HepG2 (cell line): ENCODE results near the gene MRPL38. TPM values are rescaled to one million over a fixed set of nuclear protein-coding genes. Genes with fewer than 3 reads are reported as not detected.

Experiments
- ATAC-seq: fragments of 200-7000 bp; cut with Tn5 transposase; 3 replicates; pipeline ENCODE4 v1.9.1; 2020; ENCODE audit warnings: mild to moderate bottlenecking, moderate library complexity
- BruUV-seq: library from RNA; stranded (reverse); fragments of 400-500 nt; replicated peaks from 2 replicates; lab custom pipeline; 2021; lab: Mats Ljungman, UMichigan
- CTCF ChIA-PET: fragments of 300-600 bp; formaldehyde crosslinking; extraction: SDS; loops from one replicate; lab custom pipeline; 2021; ENCODE audit warnings: low total read pairs, inconsistent platforms, low intra/inter-chr PET ratio; lab: Yijun Ruan, JAX
- POLR2A ChIA-PET: fragments of 350-600 bp; sonication (Branson Sonifier 250); formaldehyde crosslinking; loops from one replicate; lab custom pipeline; 2020; ENCODE audit warnings: antibody characterized with exemption, inconsistent platforms; lab: Yijun Ruan, JAX
- DNase-seq: peaks from one replicate; pipeline ENCODE4 v3.0.0-alpha.2; 2015; ENCODE audit warnings: low spot score
- FAIRE-seq: peaks from 3 replicates; lab custom pipeline; 2011; peaks lifted over from hg19 to GRCh38; lab: Jason Lieb, UNC
- H2AFZ ChIP-seq: one replicate; pipeline ENCODE4 v1.6.1; 2011; ENCODE audit warnings: low read length, inconsistent platforms
- H3K27ac ChIP-seq: fragments of 300-600 bp; 3 replicates; pipeline ENCODE4 v1.8.0; 2011; ENCODE audit warnings: mixed run types, mild to moderate bottlenecking, mixed read lengths, low read length, inconsistent platforms; ENCODE audit not compliant: insufficient read depth; ENCODE audit errors: extremely low read length
- H3K27me3 ChIP-seq, 2 experiments: fragments of 200-600 bp in 1 of 2; 2 replicates in 1 of 2; 3 replicates in 1 of 2; pipeline versions ENCODE4 v1.6.0 to v1.8.0; 2011; ENCODE audit warnings: low read length in 2 of 2, mild to moderate bottlenecking in 2 of 2, moderate library complexity in 2 of 2, inconsistent platforms in 1 of 2; ENCODE audit not compliant: insufficient read depth in 2 of 2, control insufficient read depth in 1 of 2
- H3K36me3 ChIP-seq, 2 experiments: fragments of 200-600 bp in 1 of 2; replicated peaks in 1 of 2; 2 replicates in 1 of 2; 3 replicates in 1 of 2; pipeline versions ENCODE4 v1.5.1 to v1.8.0; 2011; ENCODE audit warnings: low read length in 2 of 2, inconsistent platforms in 1 of 2; ENCODE audit not compliant: insufficient read depth in 2 of 2, control insufficient read depth in 1 of 2
- H3K4me1 ChIP-seq: 2 replicates; pipeline ENCODE4 v1.5.1; 2012; ENCODE audit warnings: low read length, inconsistent platforms; ENCODE audit not compliant: insufficient read depth
- H3K4me2 ChIP-seq: 2 replicates; pipeline ENCODE4 v1.6.0; 2011; ENCODE audit warnings: low read depth, low read length, inconsistent platforms
- H3K4me3 ChIP-seq, 3 experiments: fragments of 200-600 bp in 1 of 3; sonication (generic), shearing (Covaris generic) in 1 of 3; replicated peaks in 1 of 3; 2 replicates each; pipeline ENCODE4 v1.5.1; 2011 to 2016; ENCODE audit warnings: low read length in 3 of 3, inconsistent platforms in 2 of 3, low read depth in 2 of 3, mild to moderate bottlenecking in 2 of 3, control low read depth in 1 of 3, mixed read lengths in 1 of 3; ENCODE audit not compliant: insufficient read depth in 1 of 3
- H3K79me2 ChIP-seq: one replicate; pipeline ENCODE4 v1.6.1; 2011; ENCODE audit warnings: low read length, inconsistent platforms; ENCODE audit not compliant: insufficient read depth
- H3K9ac ChIP-seq: 2 replicates; pipeline ENCODE4 v1.6.0; 2011; ENCODE audit warnings: mild to moderate bottlenecking, low read depth, low read length, inconsistent platforms; ENCODE audit not compliant: insufficient read depth
- H3K9me3 ChIP-seq: 2 replicates; pipeline ENCODE4 v1.5.1; 2012; ENCODE audit warnings: mild to moderate bottlenecking, low read length
- H4K20me1 ChIP-seq: 2 replicates; pipeline ENCODE4 v1.6.0; 2011; ENCODE audit warnings: inconsistent platforms, mild to moderate bottlenecking, low read length, moderate library complexity; ENCODE audit not compliant: insufficient read depth
- ARID2 ChIP-seq: sonication (generic); formaldehyde crosslinking; IDR thresholded peaks from 2 replicates; pipeline ENCODE4 v1.8.1; 2022; ENCODE audit warnings: mild to moderate bottlenecking, missing genetic modification reagents, borderline replicate concordance
- CHD4 ChIP-seq: fragments of 200-600 bp; sonication (generic); IDR thresholded peaks from 2 replicates; pipeline ENCODE4 v1.7.0; 2017; ENCODE audit warnings: mild to moderate bottlenecking, low read length, borderline replicate concordance
- HIC2 ChIP-seq: sonication (generic); formaldehyde crosslinking; IDR thresholded peaks from 2 replicates; pipeline ENCODE4 v1.9.0; 2022; ENCODE audit warnings: low read depth, missing genetic modification reagents
- HOXA7 ChIP-seq: sonication (generic); formaldehyde crosslinking; IDR thresholded peaks from 2 replicates; pipeline ENCODE4 v1.8.1; 2022; ENCODE audit warnings: mild to moderate bottlenecking, missing genetic modification reagents, moderate library complexity
- IRX3 ChIP-seq: sonication (generic); formaldehyde crosslinking; IDR thresholded peaks from 2 replicates; pipeline ENCODE4 v1.8.1; 2023; ENCODE audit warnings: mild to moderate bottlenecking, low read depth, missing genetic modification reagents, borderline replicate concordance
- KDM4B ChIP-seq: sonication (generic); formaldehyde crosslinking; IDR thresholded peaks from 2 replicates; pipeline ENCODE4 v1.4.0; 2020; ENCODE audit warnings: missing genetic modification reagents
- MED8 ChIP-seq: sonication (generic); formaldehyde crosslinking; IDR thresholded peaks from 2 replicates; pipeline ENCODE4 v1.8.1; 2023; ENCODE audit warnings: mild to moderate bottlenecking, missing genetic modification reagents; ENCODE audit not compliant: insufficient replicate concordance
- MXI1 ChIP-seq: IDR thresholded peaks from 3 replicates; pipeline ENCODE4 v1.6.1; 2012; ENCODE audit warnings: low read depth, low read length, inconsistent platforms, borderline replicate concordance
- PHF21A ChIP-seq: sonication (generic); formaldehyde crosslinking; IDR thresholded peaks from 2 replicates; pipeline ENCODE4 v1.5.0; 2020; ENCODE audit warnings: mild to moderate bottlenecking, missing genetic modification reagents
- SRSF9 ChIP-seq: fragments of 200-400 bp; formaldehyde crosslinking; IDR thresholded peaks from 2 replicates; pipeline ENCODE4 v1.6.1; 2018; ENCODE audit warnings: borderline replicate concordance, mild to moderate bottlenecking, low read depth, low read length; ENCODE audit not compliant: insufficient read depth, poor library complexity, severe bottlenecking
- THRA ChIP-seq: sonication (generic); formaldehyde crosslinking; IDR thresholded peaks from 2 replicates; pipeline ENCODE4 v1.4.0; 2020; ENCODE audit warnings: missing genetic modification reagents, borderline replicate concordance
- ZNF142 ChIP-seq: sonication (generic); formaldehyde crosslinking; IDR thresholded peaks from 2 replicates; pipeline ENCODE4 v1.4.0; 2020; ENCODE audit warnings: missing genetic modification reagents
- ZNF598 ChIP-seq: sonication (generic); formaldehyde crosslinking; IDR thresholded peaks from 2 replicates; pipeline ENCODE4 v1.5.1; 2020; ENCODE audit warnings: mild to moderate bottlenecking, missing genetic modification reagents, borderline replicate concordance
- ZSCAN21 ChIP-seq: sonication (generic); formaldehyde crosslinking; IDR thresholded peaks from 2 replicates; pipeline ENCODE4 v1.8.0; 2022; ENCODE audit warnings: mild to moderate bottlenecking, missing genetic modification reagents, moderate library complexity, borderline replicate concordance
- WGBS: methylation state at CpG from one replicate; pipeline ENCODE4 v1.1.6; 2017; ENCODE audit warnings: low lambda C conversion rate; 5-methylcytosine and 5-hydroxymethylcytosine counted together
- in situ Hi-C: cut with HindIII; loops from 2 replicates; pipeline ENCODE4 v1.10.0; 2017; ENCODE audit warnings: low pct_unique_long_range_greater_than_20kb; ENCODE audit not compliant: extremely low pct_ligation_motif_present
- intact Hi-C: fragments of 100-400 bp; cut with micrococcal nuclease; formaldehyde crosslinking; loops from one replicate; pipeline ENCODE4 v1.10.0; 2022; ENCODE audit not compliant: unreplicated experiment
- polyA plus RNA-seq, 8 experiments: library from polyadenylated mRNA; depleted of rRNA in 3 of 8; stranded (reverse) in 7 of 8; unstranded in 1 of 8; fragments of >200 nt; fragmentation: Illumina TruSeq in 4 of 8; extraction: Trizol in 4 of 8; gene quantifications; 2 replicates each; pipeline versions ENCODE4 v1.2.1 to v1.2.3, GENCODE V29; 2011 to 2016; ENCODE audit warnings: low read depth in 4 of 8, missing spikeins in 1 of 8, mixed read lengths in 1 of 8; ENCODE audit not compliant: insufficient read depth in 1 of 8
- total RNA-seq, 5 experiments: library from RNA; depleted of rRNA; stranded (reverse); fragments of >200 nt; fragmentation: Illumina TruSeq; extraction: Trizol; gene quantifications; 2 replicates each; pipeline ENCODE4 v1.2.3, GENCODE V29; 2016; ENCODE audit warnings: low read depth in 1 of 5

The MRPL38 gene
- total and polyA plus RNA-seq, 2 of the 13 experiments (the other 11 are each of a cell fraction or from before 2014, with no cell fraction given) = 83.7 to 125 TPM

GRCh38 chr17:75913537-75914210, 9.0 kb upstream of the MRPL38 start:
- in situ Hi-C loops = no loop called here
- no TSS peak for BruUV-seq
- ATAC-seq (no peak), DNase-seq (no peak), FAIRE-seq (no peak)
- H3K36me3 ChIP-seq = no peaks in the 10 kb centered on the region
- POLR2A ChIA-PET = interaction anchor here (2.7 kb wide), 1 partner anchor 9 kb away, joined by 12 read pairs; the partner anchor contains the start of gene MRPL38
- CTCF ChIA-PET = no interaction called here
- 94% methylated on average over 26 of the region's 32 CpGs for WGBS
- no peaks in the 10 kb centered on the region for H4K20me1 ChIP-seq
- no peaks in the 10 kb centered on the region for H3K27me3 ChIP-seq
- no peaks in the 10 kb centered on the region for H3K79me2 ChIP-seq
- H3K4me1 ChIP-seq = peaks cover 28% of the 10 kb centered on the region
- no peaks in the 10 kb centered on the region for H3K9me3 ChIP-seq
- intact Hi-C loops = no loop called here
- no peak overlapping the region for H3K4me2 ChIP-seq
- no peak overlapping the region for H3K9ac ChIP-seq
- H3K4me3 ChIP-seq = no peak overlapping the region
- H3K27ac ChIP-seq = no peak overlapping the region
- H2AFZ ChIP-seq = no peak overlapping the region
- TF ChIP-seq ZNF598 (CRISPR knock-in tag) (no peak), ZSCAN21 (no peak), MED8 (CRISPR knock-in tag) (no peak), ZNF142 (CRISPR knock-in tag) (no peak), HIC2 (CRISPR knock-in tag) (no peak), HOXA7 (no peak), MXI1 (no peak), PHF21A (no peak), KDM4B (CRISPR knock-in tag) (no peak), SRSF9 (no peak), CHD4 (no peak), IRX3 (CRISPR knock-in tag) (no peak), THRA (no peak), ARID2 (CRISPR knock-in tag) (no peak)
